ENCODE measurements around the gene PPP2R3A.

- TF ChIP-seq CTCF (IDR thresholded peaks at IDR 0.05) = no peak
- no peak for TF ChIP-seq POLR2A (IDR thresholded peaks at IDR 0.05)
These were observed 212.3 kb downstream of the PPP2R3A start for GRCh38 chr3:136177876-136178275.
